Heart right ventricle (tissue), 16 donors: ENCODE results near the gene PRDM15. TPM values are rescaled to one million over a fixed set of nuclear protein-coding genes. Genes with fewer than 3 reads are reported as not detected.

ENCODE experiments used
- ATAC-seq, 8 donors: fragments of 200-7000 bp; cut with Tn5 transposase; one replicate each; pipeline ENCODE4 v1.9.1; 2020; ENCODE audit warnings: mild to moderate bottlenecking in 8 of 8, moderate library complexity in 8 of 8, moderate number of reproducible peaks in 1 of 8
- DNase-seq, 2 donors: peaks; one replicate each; pipeline ENCODE4 v3.0.0-alpha.2; 2020
- H3K27ac ChIP-seq, 10 donors: fragments of 200-600 bp; sonication (generic) in 2 of 10; one replicate each; pipeline versions ENCODE4 v1.5.0 to v1.8.0; 2020 to 2022; ENCODE audit warnings: mild to moderate bottlenecking in 3 of 10
- H3K27me3 ChIP-seq, 7 donors: fragments of 200-600 bp; one replicate each; pipeline ENCODE4 v1.8.0; 2021 to 2022; ENCODE audit warnings: mild to moderate bottlenecking in 2 of 7
- H3K36me3 ChIP-seq, 9 donors: fragments of 200-600 bp; sonication (generic) in 1 of 9; one replicate each; pipeline versions ENCODE4 v1.5.0 to v1.8.0; 2020 to 2022; ENCODE audit warnings: mild to moderate bottlenecking in 2 of 9
- H3K4me1 ChIP-seq, 9 donors: fragments of 200-600 bp; sonication (generic) in 1 of 9; one replicate each; pipeline versions ENCODE4 v1.5.0 to v1.8.0; 2020 to 2022; ENCODE audit warnings: mild to moderate bottlenecking in 4 of 9
- H3K4me3 ChIP-seq, 10 donors: fragments of 200-600 bp; sonication (generic) in 2 of 10; one replicate each; pipeline versions ENCODE4 v1.5.0 to v1.8.0; 2020 to 2022; ENCODE audit warnings: mild to moderate bottlenecking in 7 of 10, moderate library complexity in 2 of 10
- H3K9me3 ChIP-seq, 11 donors: fragments of 200-600 bp in 10 of 11; sonication (generic) in 2 of 11; one replicate each; pipeline versions ENCODE4 v1.5.0 to v1.8.0; 2013 to 2022; ENCODE audit warnings: mild to moderate bottlenecking in 2 of 11, control low read depth in 1 of 11, moderate library complexity in 1 of 11
- CTCF ChIP-seq, 9 donors: fragments of 200-600 bp; sonication (generic) in 2 of 9; IDR thresholded peaks; one replicate each; pipeline versions ENCODE4 v1.5.0 to v1.8.0; 2021 to 2022; ENCODE audit warnings: antibody characterized with exemption in 9 of 9, mild to moderate bottlenecking in 5 of 9, moderate library complexity in 1 of 9
- WGBS, 2 donors: extraction: QIAGEN DNeasy Blood & Tissue Kit; methylation state at CpG; one replicate each; pipeline ENCODE4 v1.1.7; 2013; ENCODE audit warnings: inconsistent platforms in 1 of 2; 5-methylcytosine and 5-hydroxymethylcytosine counted together
- intact Hi-C, 10 donors: fragments of 100-400 bp; cut with DNase I; formaldehyde crosslinking; loops; one replicate each; pipeline versions ENCODE4 v1.11.1 to v1.14.2; 2022
- polyA plus RNA-seq, 2 donors: library from polyadenylated mRNA; stranded (reverse); fragments of 200-250 nt; gene quantifications; one replicate each; pipeline ENCODE4 v1.2.3, GENCODE V29; 2013
- total RNA-seq, 10 donors: library from RNA; stranded (reverse); fragmentation: NEBNext Ultra II Directional in 3 of 10; extraction: Animal tissue kit (Norgen Biotek cat#: 25700) in 3 of 10; gene quantifications; one replicate each; pipeline versions ENCODE4 v1.2.1 to v1.2.4, GENCODE V29; 2021 to 2023
- donor health status: Arrhythmogenic right ventricular cardiomyopathy.
- donor health status: ischemic (EF 13 %, LVEDD 7.1; RV severe dilation, severe dysfunction).
- donor health status: healthy with polysubstance abuse.
- donor health status: DM: no; HTN: yes; CAD: no.
- donor health status: DM: no; HTN: no; CAD: no.
- donor health status: ischemic (EF 25% LVEDD 6.9; RV normal size, moderate dysfunction).
- donor health status: ischemic (EF 25% LVEDD 5.7; RV mildly dilated, moderate dysfunction).
- donor health status: healthy.
- donor health status: DM: yes; HTN: yes; CAD: no.
- donor health status: Ischemic cardiomyopathy.
- donor health status: ischemic (EF 35%, LVEDD 5.7; RV mildly dilated, moderate dysfunction).
- donor health status: nonischemic (EF 11% LVEDD 7.7; RV severe dilation, severe dysfunction).
- donor health status: DM: yes; HTN: yes; CAD: no.
- donor health status: PGD.
- donor health status: ischemic (EF 29% LVEDD 5.4; RV normal size, mild dysfunction).
- donor health status: nonischemic (EF 23%, LVEDD 6.1; RV moderate dilation, normal function).

The PRDM15 gene
- total and polyA plus RNA-seq, 12 donors: 1.0 to 5.8 (median 3.2) TPM

DNA sequence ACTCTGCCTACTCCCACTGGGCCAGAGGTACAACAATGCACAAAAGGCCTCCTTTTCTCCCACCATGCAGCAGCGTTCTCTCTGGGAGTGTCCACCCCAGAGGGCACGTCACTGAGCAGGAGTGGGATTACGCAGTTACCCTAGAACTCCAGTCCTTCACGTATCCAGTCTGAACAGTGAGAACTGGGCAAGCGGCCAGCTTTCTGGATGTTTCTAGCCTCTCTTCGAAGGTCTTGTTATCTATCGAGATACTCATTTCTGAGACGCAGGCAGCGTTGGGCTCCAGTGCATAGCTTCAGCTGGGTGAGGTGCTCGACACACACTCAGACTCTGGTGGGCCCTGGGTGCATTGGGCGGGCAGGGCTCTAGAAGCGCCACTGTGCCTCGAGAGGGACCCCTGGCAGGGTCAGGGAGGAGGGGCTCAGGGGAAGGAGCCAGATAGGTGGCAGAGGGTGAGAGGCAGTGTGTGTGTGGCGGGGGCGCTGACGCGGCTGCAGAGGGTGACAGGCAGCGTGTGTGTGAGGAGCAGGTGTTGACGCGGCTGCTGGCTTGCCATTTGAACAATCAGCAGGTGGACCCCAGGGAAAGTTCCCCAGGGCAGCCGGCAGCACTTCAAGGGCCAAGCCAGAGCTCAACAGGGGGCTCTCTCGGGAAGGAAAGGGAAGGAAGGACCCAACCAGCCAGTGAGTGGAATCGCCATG, 27.9 kb downstream of the PRDM15 start:
- intact Hi-C loops: no loop called here
- Histone ChIP-seq H3K36me3 (peaks cover 0 to 63% (median 7%) of the 10 kb centered on the region in 9 donors), H3K4me3 (no peak overlapping the region), H3K9me3 (no peaks in the 10 kb centered on the region), H3K4me1 (no peaks in the 10 kb centered on the region), H3K27me3 (no peaks in the 10 kb centered on the region), H3K27ac (no peak overlapping the region)
- WGBS, 2 donors: 72 to 76% methylated on average over 23 of the region's 23 CpGs
- TF ChIP-seq CTCF (IDR thresholded peaks at IDR 0.05): no peak
- no peak for DNase-seq
- ATAC-seq: peak in 1 of 8 donors; percentile 40

GRCh38 chr21:41850085-41850484, 29.1 kb downstream of the PRDM15 start:
- DNase-seq: no peak
- Histone ChIP-seq H3K4me3 (no peak overlapping the region), H3K27me3 (no peaks in the 10 kb centered on the region), H3K27ac (no peak overlapping the region), H3K9me3 (no peaks in the 10 kb centered on the region), H3K4me1 (no peaks in the 10 kb centered on the region), H3K36me3 (peaks cover 0 to 67% (median 7%) of the 10 kb centered on the region in 9 donors)
- intact Hi-C loops: no loop called here
- TF ChIP-seq CTCF (IDR thresholded peaks at IDR 0.05): no peak
- WGBS, 2 donors: 95 to 96% methylated on average over 9 of the region's 9 CpGs
- ATAC-seq: no peak

GRCh38 chr21:41848958-41849580, 30.1 kb downstream of the PRDM15 start:
- intact Hi-C loops: no loop called here
- no peaks in the 10 kb centered on the region for H3K27me3 ChIP-seq
- H3K4me1 ChIP-seq: no peaks in the 10 kb centered on the region
- no peak for TF ChIP-seq CTCF (IDR thresholded peaks at IDR 0.05)
- H3K27ac ChIP-seq: no peak overlapping the region
- no peak overlapping the region for H3K4me3 ChIP-seq
- DNase-seq (no peak), ATAC-seq (no peak)
- WGBS, 2 donors: 88 to 93% methylated on average over 15 of the region's 15 CpGs
- H3K36me3 ChIP-seq: peaks cover 0 to 57% (median 4%) of the 10 kb centered on the region in 9 donors
- no peaks in the 10 kb centered on the region for H3K9me3 ChIP-seq

- H3K27ac ChIP-seq: no peak overlapping the region
- TF ChIP-seq CTCF (IDR thresholded peaks at IDR 0.05): no peak
- H3K9me3 ChIP-seq: no peaks in the 10 kb centered on the region
- no peaks in the 10 kb centered on the region for H3K27me3 ChIP-seq
- DNase-seq (no peak), ATAC-seq (no peak)
- H3K4me3 ChIP-seq: no peak overlapping the region
- intact Hi-C loops: no loop called here
- no peaks in the 10 kb centered on the region for H3K4me1 ChIP-seq
- 89 to 92% methylated on average over 8 of the region's 8 CpGs for WGBS, 2 donors
- peaks cover 0 to 53% (median 0%) of the 10 kb centered on the region in 9 donors for H3K36me3 ChIP-seq
Observed at GRCh38 chr21:41848533-41848932, 30.6 kb downstream of the PRDM15 start.
